Progenitor cell of endocrine pancreas (in vitro differentiated cells): ENCODE data around the gene CEP290. TPM values are rescaled to one million over a fixed set of nuclear protein-coding genes. Genes with fewer than 3 reads are reported as not detected.
A peak's percentile ranks its signal among the peaks of the same experiment; 100 is the strongest.
"Not testable (repeated sequence)": the region's sequence is repeated elsewhere in the genome, so short reads cannot be mapped to it uniquely, and the experiment has no call there.

Source experiments
- DNase-seq: peaks from one replicate; pipeline ENCODE4 v3.0.0; 2021; ENCODE audit warnings: low spot score; ENCODE audit not compliant: unreplicated experiment
- H3K27ac Mint-ChIP-seq: 2 replicates; pipeline ENCODE4 v1.8.0; 2021; ENCODE audit warnings: mild to moderate bottlenecking, moderate library complexity, mixed read lengths
- H3K27me3 Mint-ChIP-seq: 2 replicates; pipeline ENCODE4 v1.8.0; 2021; ENCODE audit warnings: mixed read lengths
- H3K36me3 Mint-ChIP-seq: 2 replicates; pipeline ENCODE4 v1.8.0; 2022; ENCODE audit warnings: mixed read lengths; ENCODE audit not compliant: insufficient read depth
- H3K4me1 Mint-ChIP-seq: 2 replicates; pipeline ENCODE4 v1.8.0; 2021; ENCODE audit warnings: low read depth, mixed read lengths
- H3K4me3 Mint-ChIP-seq: 2 replicates; pipeline ENCODE4 v1.8.0; 2021; ENCODE audit warnings: low read depth, mild to moderate bottlenecking, moderate library complexity, mixed read lengths
- H3K9me3 Mint-ChIP-seq: 2 replicates; pipeline ENCODE4 v1.8.0; 2021; ENCODE audit warnings: low read depth, mixed read lengths
- CTCF ChIP-seq: fragments of 200-600 bp; sonication (generic); IDR thresholded peaks from one replicate; pipeline ENCODE4 v1.5.0; 2021; ENCODE audit warnings: antibody characterized with exemption, mild to moderate bottlenecking; ENCODE audit not compliant: unreplicated experiment
- total RNA-seq: library from RNA; stranded (reverse); gene quantifications from 2 replicates; pipeline ENCODE4 v1.2.1, GENCODE V29; 2021

The CEP290 gene
- total RNA-seq, 1 donor from 2014 or later: 29.7 TPM

GRCh38 chr12:88035907-88036289 is 106.0 kb downstream of the CEP290 start:
- peak overlapping the region; percentile 98 for H3K4me3 Mint-ChIP-seq

GRCh38 chr12:88035271-88035906 is 106.5 kb downstream of the CEP290 start:
- H3K9me3 Mint-ChIP-seq: peaks cover 7% of the 10 kb centered on the region
- H3K36me3 Mint-ChIP-seq: no peaks in the 10 kb centered on the region
- TF ChIP-seq CTCF: no peak
- H3K4me1 Mint-ChIP-seq: peaks cover 26% of the 10 kb centered on the region
- H3K27ac Mint-ChIP-seq: peak overlapping the region; percentile 91
- H3K27me3 Mint-ChIP-seq: no peaks in the 10 kb centered on the region
- peak; percentile 74 for DNase-seq
- peak overlapping the region; percentile 98 for H3K4me3 Mint-ChIP-seq

More at GRCh38 chr12:88035907-88036289, 106.0 kb downstream of the CEP290 start:
- no peak for TF ChIP-seq CTCF
- no peaks in the 10 kb centered on the region for H3K27me3 Mint-ChIP-seq
- peaks cover 26% of the 10 kb centered on the region for H3K4me1 Mint-ChIP-seq
- H3K27ac Mint-ChIP-seq: peak overlapping the region; percentile 71
- H3K36me3 Mint-ChIP-seq: peaks cover under 1% of the 10 kb centered on the region
- H3K9me3 Mint-ChIP-seq: peaks cover 7% of the 10 kb centered on the region
- no peak for DNase-seq

GRCh38 chr12:88031161-88031560 is 110.7 kb downstream of the CEP290 start:
- not testable (repeated sequence) for H3K9me3 Mint-ChIP-seq, H3K36me3 Mint-ChIP-seq, H3K4me3 Mint-ChIP-seq, H3K27me3 Mint-ChIP-seq, H3K4me1 Mint-ChIP-seq, DNase-seq, H3K27ac Mint-ChIP-seq

GRCh38 chr12:88029093-88029665 is 112.7 kb downstream of the CEP290 start, which contains the start of gene C12orf50:
C12orf50 (minus strand) TSS chr12:88029401; CDS start chr12:88026962, 2,439 bp downstream.
- Mint-ChIP-seq H3K9me3 (peaks cover 12% of the 10 kb centered on the region), H3K36me3 (no peaks in the 10 kb centered on the region)
- no peak for TF ChIP-seq CTCF

GRCh38 chr12:88026196-88026595 is 115.7 kb downstream of the CEP290 start:
- peaks cover 4% of the 10 kb centered on the region for H3K27me3 Mint-ChIP-seq
- no peaks in the 10 kb centered on the region for H3K36me3 Mint-ChIP-seq
- H3K27ac Mint-ChIP-seq: no peak overlapping the region
- peaks cover 14% of the 10 kb centered on the region for H3K9me3 Mint-ChIP-seq
- H3K4me1 Mint-ChIP-seq: peaks cover 2% of the 10 kb centered on the region
- DNase-seq: no peak
- no peak overlapping the region for H3K4me3 Mint-ChIP-seq
- no peak for TF ChIP-seq CTCF

More at GRCh38 chr12:88029093-88029665, 112.7 kb downstream of the CEP290 start, which contains the start of gene C12orf50:
- H3K27ac Mint-ChIP-seq: no peak within 1 kb of the TSS
- DNase-seq: no peak
- no peak within 1 kb of the TSS for H3K4me3 Mint-ChIP-seq
- H3K27me3 Mint-ChIP-seq: peaks cover 4% of the 10 kb centered on the region
- H3K4me1 Mint-ChIP-seq: peaks cover 2% of the 10 kb centered on the region

GRCh38 chr12:88017964-88018363 is 123.9 kb downstream of the CEP290 start:
- Mint-ChIP-seq H3K27ac (no peak overlapping the region), H3K4me3 (no peak overlapping the region), H3K36me3 (peaks cover 1% of the 10 kb centered on the region), H3K4me1 (no peaks in the 10 kb centered on the region), H3K9me3 (peaks cover 39% of the 10 kb centered on the region), H3K27me3 (no peaks in the 10 kb centered on the region)
- DNase-seq: no peak
- TF ChIP-seq CTCF: no peak
